SIG-M5 (cell line): ENCODE measurements around the gene SHD.
A peak's percentile ranks its signal among the peaks of the same experiment; 100 is the strongest.
"Not testable (repeated sequence)": the region's sequence is repeated elsewhere in the genome, so short reads cannot be mapped to it uniquely, and the experiment has no call there.

Experiments
- DNase-seq: peaks from one replicate; lab custom pipeline; 2025; lab: John Stamatoyannopoulos, UW

The SHD gene

GRCh38 chr19:4278419-4279266, at the start of gene SHD:
Gene SHD, plus strand, starts transcription at chr19:4279266. Its CDS starts 798 bp downstream, at chr19:4280064.
- no peak for DNase-seq

- not testable (repeated sequence) for DNase-seq
Observed at GRCh38 chr19:4230237-4230636, 48.8 kb upstream of the SHD start.

- DNase-seq: not testable (repeated sequence)
Observed at GRCh38 chr19:4231521-4231920, 47.5 kb upstream of the SHD start.

GRCh38 chr19:4232139-4232538, 46.9 kb upstream of the SHD start:
- DNase-seq: not testable (repeated sequence)

GRCh38 chr19:4232614-4233281, 46.3 kb upstream of the SHD start:
- no peak for DNase-seq

- no peak for DNase-seq
Observed at GRCh38 chr19:4233282-4233853, 45.7 kb upstream of the SHD start.

- DNase-seq: no peak
Observed at GRCh38 chr19:4234142-4234861, 44.8 kb upstream of the SHD start.

- no peak for DNase-seq
Observed at GRCh38 chr19:4234862-4235201, 44.2 kb upstream of the SHD start.

GRCh38 chr19:4237510-4237909, 41.6 kb upstream of the SHD start:
- DNase-seq: not testable (repeated sequence)

- no peak for DNase-seq
Observed at GRCh38 chr19:4238831-4239230, 40.2 kb upstream of the SHD start.

- DNase-seq: no peak
Observed at GRCh38 chr19:4241824-4242430, 37.1 kb upstream of the SHD start.

GRCh38 chr19:4245938-4246337, 33.1 kb upstream of the SHD start:
- not testable (repeated sequence) for DNase-seq

- peak; percentile 92 for DNase-seq
Observed at GRCh38 chr19:4246767-4247593, 32.1 kb upstream of the SHD start, which contains the start of gene YJU2. Gene YJU2, plus strand, starts transcription at chr19:4247080. Its CDS starts 67 bp downstream, at chr19:4247147.

GRCh38 chr19:4256563-4256962, 22.5 kb upstream of the SHD start:
- no peak for DNase-seq

- DNase-seq: no peak
Observed at GRCh38 chr19:4257025-4257424, 22.0 kb upstream of the SHD start.

GRCh38 chr19:4258181-4258580, 20.9 kb upstream of the SHD start:
- DNase-seq: no peak

- no peak for DNase-seq
Observed at GRCh38 chr19:4260613-4261191, 18.4 kb upstream of the SHD start.

GRCh38 chr19:4264812-4265211, 14.3 kb upstream of the SHD start:
- no peak for DNase-seq

GRCh38 chr19:4266253-4267000, 12.6 kb upstream of the SHD start:
- no peak for DNase-seq
